Hepatocyte (in vitro differentiated cells): Measurements from ENCODE around the gene CENPU.

ENCODE experiments used
- CTCF ChIP-seq: fragments of 200-600 bp; sonication (generic); IDR thresholded peaks from 2 replicates; pipeline ENCODE4 v1.5.1; 2016; ENCODE audit warnings: antibody characterized with exemption, mild to moderate bottlenecking; ENCODE audit not compliant: poor library complexity
- EZH2 ChIP-seq: fragments of 200-600 bp; sonication (generic); IDR thresholded peaks from 2 replicates; pipeline ENCODE4 v1.6.1; 2016; ENCODE audit warnings: antibody characterized with exemption, mild to moderate bottlenecking, borderline replicate concordance

- no peak for TF ChIP-seq CTCF
- no peak for TF ChIP-seq EZH2
These were observed 65.3 kb downstream of the CENPU start for GRCh38 chr4:184668511-184669114.
